Liver (tissue), 9 donors: ENCODE data around the gene IRF2BP2. TPM values are rescaled to one million over a fixed set of nuclear protein-coding genes. Genes with fewer than 3 reads are reported as not detected.
A peak's percentile ranks its signal among the peaks of the same experiment; 100 is the strongest.

Source experiments
- DNase-seq: peaks from one replicate; pipeline ENCODE4 v3.0.0-alpha.2; 2017; ENCODE audit warnings: low spot score
- H3K27ac ChIP-seq, 2 donors: one replicate each; pipeline ENCODE4 v1.7.0; 2013; ENCODE audit warnings: inconsistent platforms in 2 of 2, low read length in 2 of 2, control low read depth in 1 of 2, low read depth in 1 of 2, mild to moderate bottlenecking in 1 of 2
- H3K27me3 ChIP-seq, 4 donors: one replicate each; pipeline versions ENCODE4 v1.6.1 to v1.7.0; 2013; ENCODE audit warnings: low read length in 3 of 4, inconsistent platforms in 1 of 4, mild to moderate bottlenecking in 1 of 4, moderate library complexity in 1 of 4; ENCODE audit not compliant: control insufficient read depth in 4 of 4, insufficient read depth in 4 of 4
- H3K36me3 ChIP-seq, 4 donors: one replicate each; pipeline versions ENCODE4 v1.6.1 to v1.7.0; 2013; ENCODE audit warnings: low read length in 3 of 4, mild to moderate bottlenecking in 3 of 4, low read depth in 1 of 4, moderate library complexity in 1 of 4; ENCODE audit not compliant: control insufficient read depth in 4 of 4, insufficient read depth in 3 of 4
- H3K4me1 ChIP-seq, 4 donors: one replicate each; pipeline versions ENCODE4 v1.6.1 to v1.7.0; 2013; ENCODE audit warnings: low read length in 3 of 4, mild to moderate bottlenecking in 3 of 4, moderate library complexity in 1 of 4; ENCODE audit not compliant: control insufficient read depth in 4 of 4, insufficient read depth in 4 of 4
- H3K4me3 ChIP-seq, 3 donors: one replicate each; pipeline versions ENCODE4 v1.6.1 to v1.7.0; 2013; ENCODE audit warnings: low read length in 3 of 3, control low read depth in 1 of 3, low read depth in 1 of 3, mild to moderate bottlenecking in 1 of 3
- H3K9ac ChIP-seq, 2 donors: one replicate each; pipeline ENCODE4 v1.7.0; 2013; ENCODE audit warnings: low read length in 2 of 2, mild to moderate bottlenecking in 2 of 2, moderate library complexity in 2 of 2, control low read depth in 1 of 2, low read depth in 1 of 2
- H3K9me3 ChIP-seq, 4 donors: one replicate each; pipeline versions ENCODE4 v1.6.1 to v1.7.0; 2013; ENCODE audit warnings: low read length in 3 of 4; ENCODE audit not compliant: control insufficient read depth in 4 of 4
- ATF3 ChIP-seq: IDR thresholded peaks from 2 replicates; pipeline ENCODE4 v1.6.1; 2016; ENCODE audit warnings: antibody characterized with exemption
- EGR1 ChIP-seq, 2 donors: IDR thresholded peaks; 2 replicates each; pipeline ENCODE4 v1.6.1; 2016 to 2018; ENCODE audit warnings: antibody characterized with exemption in 2 of 2, low read depth in 2 of 2
- FOXA1 ChIP-seq: IDR thresholded peaks from 2 replicates; pipeline ENCODE4 v1.6.1; 2016; ENCODE audit warnings: antibody characterized with exemption
- FOXA2 ChIP-seq: IDR thresholded peaks from 2 replicates; pipeline ENCODE4 v1.6.1; 2016; ENCODE audit warnings: antibody characterized with exemption
- GABPA ChIP-seq, 2 donors: IDR thresholded peaks in 1 of 2; conservative IDR thresholded peaks in 1 of 2; 2 replicates each; pipeline ENCODE4 v1.6.1; 2016; ENCODE audit warnings: antibody characterized with exemption in 2 of 2, mild to moderate bottlenecking in 1 of 2, moderate library complexity in 1 of 2
- HNF4A ChIP-seq, 2 donors: conservative IDR thresholded peaks; 2 replicates each; pipeline ENCODE4 v1.6.1; 2016; ENCODE audit warnings: antibody characterized with exemption in 2 of 2, mild to moderate bottlenecking in 2 of 2
- HNF4G ChIP-seq: IDR thresholded peaks from 2 replicates; pipeline ENCODE4 v1.6.1; 2016; ENCODE audit warnings: antibody characterized with exemption
- JUND ChIP-seq, 2 donors: IDR thresholded peaks; 2 replicates each; pipeline ENCODE4 v1.6.1; 2016; ENCODE audit warnings: antibody characterized with exemption in 2 of 2
- NR2F2 ChIP-seq: IDR thresholded peaks from 2 replicates; pipeline ENCODE4 v1.6.1; 2016; ENCODE audit warnings: antibody characterized with exemption
- RAD21 ChIP-seq, 2 donors: IDR thresholded peaks; 2 replicates each; pipeline ENCODE4 v1.6.1; 2016; ENCODE audit warnings: antibody characterized with exemption in 2 of 2, mild to moderate bottlenecking in 2 of 2
- REST ChIP-seq: IDR thresholded peaks from 2 replicates; pipeline ENCODE4 v1.6.1; 2016; ENCODE audit warnings: antibody characterized with exemption, mild to moderate bottlenecking
- RXRA ChIP-seq, 2 donors: IDR thresholded peaks; 2 replicates each; pipeline ENCODE4 v1.6.1; 2017 to 2018; ENCODE audit warnings: antibody characterized with exemption in 2 of 2, mild to moderate bottlenecking in 1 of 2
- SP1 ChIP-seq: IDR thresholded peaks from 2 replicates; pipeline ENCODE4 v1.6.1; 2018; ENCODE audit warnings: antibody characterized with exemption, mild to moderate bottlenecking
- YY1 ChIP-seq: IDR thresholded peaks from 2 replicates; pipeline ENCODE4 v1.6.1; 2016; ENCODE audit warnings: antibody characterized with exemption, mild to moderate bottlenecking
- WGBS: extraction: QIAGEN DNeasy Blood & Tissue Kit; methylation state at CpG from one replicate; pipeline ENCODE4 v1.1.7; 2013; 5-methylcytosine and 5-hydroxymethylcytosine counted together
- polyA plus RNA-seq, 2 donors: library from polyadenylated mRNA; stranded (reverse) in 1 of 2; unstranded in 1 of 2; fragments of 200-250 nt in 1 of 2; fragments of >200 nt in 1 of 2; fragmentation: Nextera tagmentation in 1 of 2; extraction: Ambion mirVana in 1 of 2; gene quantifications; one replicate each; pipeline versions ENCODE4 v1.2.1 to v1.2.3, GENCODE V29; 2013 to 2015
- total RNA-seq, 2 donors: library from RNA; depleted of rRNA; stranded (reverse); fragments of >200 nt; gene quantifications; one replicate each; pipeline ENCODE4 v1.2.3, GENCODE V29; 2014
- TF ChIP-seq, protein P1 (sequence below): IDR thresholded peaks from 2 replicates; pipeline ENCODE4 v1.6.1; 2016; ENCODE audit warnings: antibody characterized with exemption
- TF ChIP-seq, protein P2 (sequence below): fragments of 150-350 bp; IDR thresholded peaks from 2 replicates; pipeline ENCODE4 v1.5.1; 2017; ENCODE audit warnings: improper control_type of control experiment, low read depth, low read length; ENCODE audit not compliant: missing input control
- donor health status: healthy.
- donor health status: healthy.
- donor health status: healthy.
- donor health status: healthy.
- donor health status: healthy.

IRF2BP2 gene
- total and polyA plus RNA-seq, 4 donors: 22.2 to 48.2 (median 35.4) TPM

- H3K4me3 ChIP-seq: no peak overlapping the region
- H3K9me3 ChIP-seq: no peaks in the 10 kb centered on the region
- no peak for DNase-seq
- peaks cover 0 to 32% (median 19%) of the 10 kb centered on the region in 4 donors for H3K4me1 ChIP-seq
- peak overlapping the region in 1 of 2 donors; percentile 78 for H3K9ac ChIP-seq
- H3K27ac ChIP-seq: peak overlapping the region; percentile 79 to 88
- H3K27me3 ChIP-seq: no peaks in the 10 kb centered on the region
- 40% methylated on average over 9 of the region's 9 CpGs for WGBS
- peak; percentile 18 for TF ChIP-seq HNF4G
- TF ChIP-seq EGR1 (IDR thresholded peaks at IDR 0.05; ENCODE audit: low read depth in 2 of 2): no peak
- TF ChIP-seq SP1: peak; percentile 79
- peak; percentile 10 to 35 for TF ChIP-seq HNF4A (conservative IDR thresholded peaks at IDR 0.05)
- no peak for TF ChIP-seq ATF3
- TF ChIP-seq RXRA (IDR thresholded peaks at IDR 0.05): peak; percentile 67 to 82
- TF ChIP-seq GABPA (IDR thresholded peaks at IDR 0.05 in 1 of 2, conservative IDR thresholded peaks at IDR 0.05 in 1 of 2): no peak
- TF ChIP-seq FOXA2: no peak
- TF ChIP-seq, protein P1, sequence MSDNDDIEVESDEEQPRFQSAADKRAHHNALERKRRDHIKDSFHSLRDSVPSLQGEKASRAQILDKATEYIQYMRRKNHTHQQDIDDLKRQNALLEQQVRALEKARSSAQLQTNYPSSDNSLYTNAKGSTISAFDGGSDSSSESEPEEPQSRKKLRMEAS: no peak
- TF ChIP-seq REST: peak; percentile 14
- TF ChIP-seq FOXA1: no peak
- no peaks in the 10 kb centered on the region for H3K36me3 ChIP-seq
Observed at GRCh38 chr1:234583755-234584419, 26.1 kb downstream of the IRF2BP2 start.

- Histone ChIP-seq H3K27ac (peak overlapping the region; percentile 79 to 88), H3K27me3 (no peaks in the 10 kb centered on the region), H3K4me1 (peaks cover 0 to 32% (median 19%) of the 10 kb centered on the region in 4 donors), H3K9ac (peak overlapping the region in 1 of 2 donors; percentile 64), H3K36me3 (no peaks in the 10 kb centered on the region), H3K9me3 (no peaks in the 10 kb centered on the region), H3K4me3 (no peak overlapping the region)
- 87% methylated on average over 9 of the region's 9 CpGs for WGBS
- no peak for DNase-seq
- TF ChIP-seq HNF4G: no peak
- TF ChIP-seq RXRA (IDR thresholded peaks at IDR 0.05): no peak
- no peak for TF ChIP-seq JUND (IDR thresholded peaks at IDR 0.05)
- no peak for TF ChIP-seq NR2F2
- TF ChIP-seq SP1: no peak
- no peak for TF ChIP-seq EGR1 (IDR thresholded peaks at IDR 0.05; ENCODE audit: low read depth in 2 of 2)
- TF ChIP-seq HNF4A (conservative IDR thresholded peaks at IDR 0.05): no peak
- no peak for TF ChIP-seq ATF3
- TF ChIP-seq, protein P2, sequence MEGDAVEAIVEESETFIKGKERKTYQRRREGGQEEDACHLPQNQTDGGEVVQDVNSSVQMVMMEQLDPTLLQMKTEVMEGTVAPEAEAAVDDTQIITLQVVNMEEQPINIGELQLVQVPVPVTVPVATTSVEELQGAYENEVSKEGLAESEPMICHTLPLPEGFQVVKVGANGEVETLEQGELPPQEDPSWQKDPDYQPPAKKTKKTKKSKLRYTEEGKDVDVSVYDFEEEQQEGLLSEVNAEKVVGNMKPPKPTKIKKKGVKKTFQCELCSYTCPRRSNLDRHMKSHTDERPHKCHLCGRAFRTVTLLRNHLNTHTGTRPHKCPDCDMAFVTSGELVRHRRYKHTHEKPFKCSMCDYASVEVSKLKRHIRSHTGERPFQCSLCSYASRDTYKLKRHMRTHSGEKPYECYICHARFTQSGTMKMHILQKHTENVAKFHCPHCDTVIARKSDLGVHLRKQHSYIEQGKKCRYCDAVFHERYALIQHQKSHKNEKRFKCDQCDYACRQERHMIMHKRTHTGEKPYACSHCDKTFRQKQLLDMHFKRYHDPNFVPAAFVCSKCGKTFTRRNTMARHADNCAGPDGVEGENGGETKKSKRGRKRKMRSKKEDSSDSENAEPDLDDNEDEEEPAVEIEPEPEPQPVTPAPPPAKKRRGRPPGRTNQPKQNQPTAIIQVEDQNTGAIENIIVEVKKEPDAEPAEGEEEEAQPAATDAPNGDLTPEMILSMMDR: no peak
- no peak for TF ChIP-seq YY1
- TF ChIP-seq RAD21 (IDR thresholded peaks at IDR 0.05): no peak
Observed at GRCh38 chr1:234582681-234583301, 27.2 kb downstream of the IRF2BP2 start.
